Tibial artery (tissue), 4 donors: ENCODE results near the gene SNAP91.
A peak's percentile ranks its signal among the peaks of the same experiment; 100 is the strongest.

Experiments
- DNase-seq, 2 donors: peaks; one replicate each; pipeline ENCODE4 v3.0.0-alpha.2; 2019
- H3K27ac ChIP-seq, 2 donors: fragments of 200-600 bp; sonication (generic) in 1 of 2; 1 replicate in 1 of 2; 2 replicates in 1 of 2; pipeline ENCODE4 v1.5.1; 2018 to 2019; ENCODE audit warnings: mild to moderate bottlenecking in 1 of 2
- H3K27me3 ChIP-seq, 2 donors: fragments of 200-600 bp; sonication (generic) in 1 of 2; one replicate each; pipeline versions ENCODE4 v1.5.1 to v1.6.0; 2016 to 2019
- H3K36me3 ChIP-seq, 3 donors: fragments of 200-600 bp; sonication (generic) in 2 of 3; one replicate each; pipeline ENCODE4 v1.5.1; 2016 to 2019; ENCODE audit warnings: mild to moderate bottlenecking in 2 of 3
- H3K4me1 ChIP-seq, 4 donors: fragments of 200-600 bp; sonication (generic) in 2 of 4; 1 replicate in 3 of 4; 2 replicates in 1 of 4; pipeline ENCODE4 v1.5.1; 2016 to 2019
- H3K4me3 ChIP-seq, 2 donors: fragments of 200-600 bp; sonication (generic) in 1 of 2; 1 replicate in 1 of 2; 2 replicates in 1 of 2; pipeline ENCODE4 v1.5.1; 2018 to 2019; ENCODE audit warnings: mild to moderate bottlenecking in 2 of 2
- H3K9me3 ChIP-seq, 3 donors: fragments of 200-600 bp; sonication (generic) in 1 of 3; one replicate each; pipeline ENCODE4 v1.5.1; 2016 to 2019
- intact Hi-C: fragments of 100-400 bp; cut with DNase I; formaldehyde crosslinking; loops from one replicate; pipeline ENCODE4 v1.15.0; 2023; ENCODE audit warnings: low total_unique reads
- TF ChIP-seq, protein P1 (sequence below), 2 experiments: fragments of 200-600 bp in 1 of 2; fragments of 450-650 bp in 1 of 2; IDR thresholded peaks; one replicate each; pipeline ENCODE4 v1.5.1; 2017 to 2019; ENCODE audit warnings: antibody characterized with exemption in 2 of 2, mild to moderate bottlenecking in 1 of 2, moderate library complexity in 1 of 2

SNAP91 gene

DNA sequence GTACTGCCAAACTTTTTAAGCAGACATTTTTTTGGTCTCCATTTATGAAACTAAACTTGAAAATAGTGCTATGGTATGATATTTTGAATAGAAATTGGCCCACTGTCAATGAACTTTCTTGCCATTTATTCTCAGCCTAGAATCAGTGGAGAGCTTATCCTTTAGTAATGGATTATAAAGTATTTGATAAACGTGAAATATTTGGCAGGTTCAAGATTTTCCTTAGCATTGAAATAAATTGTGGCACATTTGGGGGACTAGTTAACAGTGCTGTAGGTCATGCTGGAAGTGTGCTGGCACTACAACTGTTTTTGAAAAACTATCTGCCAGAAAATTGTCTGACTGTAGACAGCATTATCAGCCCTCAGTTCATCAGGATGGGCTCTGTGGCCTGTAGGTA, 194.4 kb downstream of the SNAP91 start:
- intact Hi-C loops = loop anchor here (2.0 to 5.0 kb wide), 3 partner anchors 96 to 447 kb away; partner anchors contain the start of genes DOP1A and UBE3D
- TF ChIP-seq, protein P1, sequence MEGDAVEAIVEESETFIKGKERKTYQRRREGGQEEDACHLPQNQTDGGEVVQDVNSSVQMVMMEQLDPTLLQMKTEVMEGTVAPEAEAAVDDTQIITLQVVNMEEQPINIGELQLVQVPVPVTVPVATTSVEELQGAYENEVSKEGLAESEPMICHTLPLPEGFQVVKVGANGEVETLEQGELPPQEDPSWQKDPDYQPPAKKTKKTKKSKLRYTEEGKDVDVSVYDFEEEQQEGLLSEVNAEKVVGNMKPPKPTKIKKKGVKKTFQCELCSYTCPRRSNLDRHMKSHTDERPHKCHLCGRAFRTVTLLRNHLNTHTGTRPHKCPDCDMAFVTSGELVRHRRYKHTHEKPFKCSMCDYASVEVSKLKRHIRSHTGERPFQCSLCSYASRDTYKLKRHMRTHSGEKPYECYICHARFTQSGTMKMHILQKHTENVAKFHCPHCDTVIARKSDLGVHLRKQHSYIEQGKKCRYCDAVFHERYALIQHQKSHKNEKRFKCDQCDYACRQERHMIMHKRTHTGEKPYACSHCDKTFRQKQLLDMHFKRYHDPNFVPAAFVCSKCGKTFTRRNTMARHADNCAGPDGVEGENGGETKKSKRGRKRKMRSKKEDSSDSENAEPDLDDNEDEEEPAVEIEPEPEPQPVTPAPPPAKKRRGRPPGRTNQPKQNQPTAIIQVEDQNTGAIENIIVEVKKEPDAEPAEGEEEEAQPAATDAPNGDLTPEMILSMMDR (IDR thresholded peaks at IDR 0.05) = no peak
- no peak for DNase-seq
- H3K4me1 ChIP-seq = peaks cover 0 to 45% (median 6%) of the 10 kb centered on the region in 4 donors
- H3K36me3 ChIP-seq = no peaks in the 10 kb centered on the region
- no peaks in the 10 kb centered on the region for H3K9me3 ChIP-seq
- H3K27me3 ChIP-seq = no peaks in the 10 kb centered on the region
- H3K27ac ChIP-seq = no peak overlapping the region
- no peak overlapping the region for H3K4me3 ChIP-seq

- H3K27ac ChIP-seq = peak within 1 kb of the TSS; percentile 41 to 57
- H3K4me3 ChIP-seq = peak within 1 kb of the TSS; percentile 50 to 52
- peak; percentile 38 to 77 for DNase-seq
These were observed 196.8 kb downstream of the SNAP91 start, which contains the start of gene PRSS35 for GRCh38 chr6:83511901-83512681. PRSS35 (plus strand) TSS chr6:83512534; CDS start chr6:83523442, 10,908 bp downstream.

GRCh38 chr6:83511266-83511665, 197.6 kb downstream of the SNAP91 start:
- intact Hi-C loops = loop anchor here (5.0 kb wide), 2 partner anchors 289 to 444 kb away; partner anchors contain the start of genes DOP1A and UBE3D
- Histone ChIP-seq H3K27ac (peak overlapping the region in 1 of 2 donors; percentile 57), H3K36me3 (no peaks in the 10 kb centered on the region), H3K27me3 (no peaks in the 10 kb centered on the region), H3K4me1 (peaks cover 0 to 34% (median 6%) of the 10 kb centered on the region in 4 donors), H3K4me3 (no peak overlapping the region), H3K9me3 (no peaks in the 10 kb centered on the region)
- TF ChIP-seq, protein P1 (IDR thresholded peaks at IDR 0.05) = no peak
- no peak for DNase-seq

More at GRCh38 chr6:83511901-83512681, 196.8 kb downstream of the SNAP91 start, which contains the start of gene PRSS35:
- Histone ChIP-seq H3K9me3 (no peaks in the 10 kb centered on the region), H3K4me1 (peaks cover 0 to 34% (median 6%) of the 10 kb centered on the region in 4 donors), H3K27me3 (no peaks in the 10 kb centered on the region), H3K36me3 (no peaks in the 10 kb centered on the region)
- intact Hi-C loops = loop anchor here (5.0 kb wide), 2 partner anchors 290 to 445 kb away; partner anchors contain the start of genes DOP1A and UBE3D
- TF ChIP-seq, protein P1 (IDR thresholded peaks at IDR 0.05) = peak; percentile 50 to 51

DNA sequence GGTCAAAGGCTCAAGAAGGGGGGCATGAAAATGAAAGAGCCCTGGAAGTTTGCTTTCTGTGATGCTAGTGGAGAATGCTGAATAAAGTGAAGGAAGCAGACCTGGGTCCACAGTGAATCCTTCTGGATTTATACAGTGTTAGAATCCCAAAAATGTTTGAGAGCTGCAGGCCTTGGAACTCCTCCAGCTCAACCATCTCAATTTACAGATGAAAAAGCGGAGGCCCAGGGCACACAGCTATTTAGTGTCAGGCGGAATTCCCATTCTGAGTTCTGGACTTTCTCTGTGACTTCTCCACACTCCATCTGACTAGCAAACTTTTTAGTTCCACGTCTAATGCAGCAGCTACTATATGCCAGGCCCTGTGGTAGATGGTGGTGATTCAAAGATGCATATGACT, 198.1 kb downstream of the SNAP91 start:
- DNase-seq = no peak
- H3K4me1 ChIP-seq = peaks cover 0 to 34% (median 6%) of the 10 kb centered on the region in 4 donors

DNA sequence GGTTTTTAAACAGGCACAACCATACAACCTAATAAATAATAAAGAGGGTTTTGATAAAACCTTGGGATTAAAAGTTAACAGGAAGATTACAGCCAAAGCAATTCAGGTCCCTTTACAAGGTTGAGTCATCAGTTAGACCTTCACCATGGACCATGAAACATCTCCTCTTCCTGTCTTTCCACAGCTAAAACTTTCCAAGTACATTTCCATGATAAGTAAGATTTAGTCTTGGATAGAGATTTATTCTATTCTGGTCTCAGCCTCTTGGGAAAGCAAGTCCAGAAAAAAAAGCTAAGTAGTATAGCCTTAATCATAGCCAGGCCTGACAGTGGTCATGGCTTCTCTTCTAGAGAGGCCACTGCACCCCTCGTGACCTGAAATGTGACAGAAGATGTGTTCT, 199.5 kb downstream of the SNAP91 start:
- TF ChIP-seq, protein P1 (IDR thresholded peaks at IDR 0.05) = no peak
- no peaks in the 10 kb centered on the region for H3K36me3 ChIP-seq
- intact Hi-C loops = no loop called here
- peak overlapping the region in 1 of 2 donors; percentile 47 for H3K27ac ChIP-seq
- no peaks in the 10 kb centered on the region for H3K9me3 ChIP-seq
- peaks cover 0 to 34% (median 6%) of the 10 kb centered on the region in 4 donors for H3K4me1 ChIP-seq
- no peak overlapping the region for H3K4me3 ChIP-seq
- no peak for DNase-seq
- H3K27me3 ChIP-seq = no peaks in the 10 kb centered on the region

More for the DNA sequence above, 198.1 kb downstream of the SNAP91 start:
- H3K27me3 ChIP-seq = no peaks in the 10 kb centered on the region
- no peak overlapping the region for H3K27ac ChIP-seq
- H3K4me3 ChIP-seq = no peak overlapping the region
- intact Hi-C loops = loop anchor here (5.0 kb wide), 2 partner anchors 288 to 443 kb away; partner anchors contain the start of genes DOP1A and UBE3D
- TF ChIP-seq, protein P1 (IDR thresholded peaks at IDR 0.05) = no peak
- no peaks in the 10 kb centered on the region for H3K9me3 ChIP-seq
- no peaks in the 10 kb centered on the region for H3K36me3 ChIP-seq
